ENCODE measurements around the gene NAIF1. TPM values are rescaled to one million over a fixed set of nuclear protein-coding genes. Genes with fewer than 3 reads are reported as not detected.

Gene NAIF1
- total and polyA plus RNA-seq, 4 experiments from 2014 or later = 11.3 to 15.2 (median 13.6) TPM

DNA sequence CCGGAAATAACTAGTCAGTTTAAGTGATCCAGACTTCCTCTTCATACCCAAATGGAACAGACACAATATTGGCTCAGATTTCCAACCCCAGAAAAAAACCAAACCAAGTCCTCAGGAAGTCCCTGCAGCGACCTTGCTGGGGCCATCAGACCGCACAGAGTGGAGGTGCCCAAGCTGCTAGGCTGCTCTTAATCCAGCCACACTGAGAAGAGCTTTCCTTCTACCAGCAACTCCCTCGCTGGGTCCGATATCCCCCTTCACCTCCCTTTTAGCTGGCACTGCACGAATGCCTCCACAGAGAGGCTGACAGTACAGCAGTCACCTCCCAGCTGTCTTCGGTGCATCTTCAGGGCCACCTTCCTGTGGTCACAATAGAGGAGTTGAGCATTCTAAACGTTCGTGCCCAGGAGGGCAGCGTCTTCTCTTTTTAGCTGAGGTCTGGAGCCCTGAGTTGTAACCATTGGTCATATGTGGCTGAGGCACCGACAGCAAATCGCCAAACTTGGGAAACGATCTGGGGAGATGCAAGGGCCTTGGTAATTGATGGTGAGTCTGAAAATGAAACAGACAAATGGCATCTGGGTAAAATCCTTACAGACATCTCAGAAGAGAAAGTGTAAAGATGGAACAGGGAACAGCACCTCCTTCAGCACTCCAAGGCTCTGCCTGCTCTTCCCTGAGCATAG, 5.7 kb downstream of the NAIF1 start:
- peaks cover 63% of the 10 kb centered on the region for H3K4me1 ChIP-seq (ENCODE audit: insufficient read depth, low read length)
- Mint-ChIP-seq H3K27me3 (no peaks in the 10 kb centered on the region), H3K9me3 (no peaks in the 10 kb centered on the region), H3K4me1 (peaks cover 32 to 45% (median 37%) of the 10 kb centered on the region in 4 donors), H3K27ac (peak overlapping the region; percentile 65 to 91 (median 85)), H3K4me3 (peak overlapping the region; percentile 54 to 90 (median 72)), H3K36me3 (peaks cover 0 to 5% of the 10 kb centered on the region in 2 donors)
- H3K27ac ChIP-seq (ENCODE audit: low read depth, low read length) = peak overlapping the region; percentile 39
- DNase-seq = no peak
- H3K27me3 ChIP-seq (ENCODE audit: insufficient read depth, low read length) = no peaks in the 10 kb centered on the region
- ChIA-PET POLR2A (ENCODE audit: partially characterized antibody) (interaction anchor here (1.0 to 1.8 kb wide), 5 partner anchors 10 to 124 kb away, joined by 3 to 5 read pairs (median 3); partner anchors contain the start of gene DPM2), CTCF (ENCODE audit: partially characterized antibody) (interaction anchor here (1.1 to 1.7 kb wide), 4 partner anchors 11 to 119 kb away, joined by 4 to 6 read pairs (median 4); no protein-coding TSS in a partner anchor)
- intact Hi-C loops (cut with micrococcal nuclease) = loop anchor here (10.0 kb wide), 1 partner anchor 837 kb away; no protein-coding TSS in a partner anchor
- H3K4me3 ChIP-seq (ENCODE audit: low read length in 2 of 2) = peak overlapping the region in 1 of 2 donors; percentile 40
- H3K36me3 ChIP-seq (ENCODE audit: insufficient read depth, low read length) = peaks cover 12% of the 10 kb centered on the region
- H3K9me3 ChIP-seq (ENCODE audit: control insufficient read depth in 1 of 2, low read length in 2 of 2) = no peaks in the 10 kb centered on the region

DNA sequence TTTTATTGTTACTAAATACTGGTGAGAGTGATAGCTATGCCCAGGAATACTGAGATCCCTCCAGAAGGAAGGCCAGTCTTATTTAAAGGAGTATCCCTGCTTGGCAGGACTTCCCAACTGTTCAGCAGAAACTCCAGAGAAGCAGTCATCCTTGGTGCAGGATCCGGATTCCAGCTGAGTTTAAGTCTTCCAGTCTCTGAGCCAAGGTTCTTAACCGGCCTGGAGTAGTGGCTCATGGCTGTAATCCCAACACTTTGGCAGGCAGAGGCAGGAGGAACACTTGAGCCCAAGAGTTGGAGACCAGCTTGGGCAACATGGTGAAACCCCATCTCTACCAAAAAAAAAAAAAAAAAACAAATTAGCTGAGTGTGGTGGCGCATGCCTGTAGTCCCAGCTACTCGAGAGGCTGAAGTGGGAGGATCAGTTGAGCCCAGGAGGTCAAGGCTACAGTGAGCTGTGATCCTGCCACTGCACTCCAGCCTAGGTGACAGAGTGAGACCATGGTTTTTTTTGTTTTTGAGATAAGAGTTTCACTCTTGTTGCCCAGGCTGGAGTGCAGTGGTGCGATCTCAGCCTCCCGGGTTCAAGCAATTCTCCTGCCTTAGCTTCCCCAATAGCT, 7.6 kb downstream of the NAIF1 start:
- CTCF ChIA-PET (ENCODE audit: partially characterized antibody) = interaction anchor here (1.5 to 1.7 kb wide), 2 partner anchors 24 to 117 kb away, joined by 5 to 6 read pairs; no protein-coding TSS in a partner anchor

DNA sequence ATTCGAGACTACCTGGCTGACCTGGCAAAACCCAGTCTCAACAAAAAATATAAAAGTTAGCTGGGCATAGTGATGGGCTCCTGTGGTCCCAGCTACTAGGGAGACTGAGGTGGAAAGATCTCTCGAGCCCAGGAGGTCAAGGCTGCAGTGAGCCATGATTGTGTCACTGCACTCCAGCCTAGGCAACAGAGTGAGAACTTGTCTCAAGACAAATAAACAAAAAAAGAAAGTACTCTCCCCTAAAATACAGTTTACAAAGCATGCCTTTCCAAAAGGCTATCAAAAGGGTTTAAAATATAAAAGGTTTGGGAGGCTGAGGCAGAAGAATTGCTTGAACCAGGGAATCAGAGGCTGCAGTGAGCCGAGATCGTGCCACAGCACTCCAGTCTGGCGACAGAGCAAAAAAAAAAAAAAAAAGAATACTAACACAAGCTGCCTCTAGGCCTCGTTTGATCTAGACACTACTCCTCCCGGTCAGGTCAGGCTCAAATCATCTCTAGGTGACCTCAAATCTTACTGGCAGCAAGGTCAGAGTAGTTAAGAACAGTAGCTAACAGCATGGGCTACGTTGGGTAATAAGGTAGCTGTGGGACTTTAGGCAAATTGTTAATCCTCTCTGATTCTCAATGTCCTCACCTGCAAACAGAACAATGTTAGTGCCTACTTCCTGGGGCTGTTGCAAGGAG, 9.3 kb downstream of the NAIF1 start:
- ChIA-PET CTCF (ENCODE audit: partially characterized antibody) (interaction anchor here (3.7 kb wide), 1 partner anchor 22 kb away, joined by 13 read pairs; no protein-coding TSS in a partner anchor), POLR2A (ENCODE audit: partially characterized antibody) (interaction anchor here (0.9 to 1.1 kb wide), 2 partner anchors 10 to 121 kb away, joined by 3 to 4 read pairs; partner anchors contain the start of gene NAIF1)
- peaks cover 0 to 5% of the 10 kb centered on the region in 2 donors for H3K36me3 Mint-ChIP-seq
- no peaks in the 10 kb centered on the region for H3K9me3 Mint-ChIP-seq
- no peak for DNase-seq
- H3K4me1 Mint-ChIP-seq = peaks cover 14 to 24% (median 20%) of the 10 kb centered on the region in 4 donors
- peaks cover 28% of the 10 kb centered on the region for H3K4me1 ChIP-seq (ENCODE audit: insufficient read depth, low read length)
- H3K27ac Mint-ChIP-seq = peak overlapping the region in 1 of 7 donors; percentile 60
- no peaks in the 10 kb centered on the region for H3K27me3 Mint-ChIP-seq
- peaks cover 5% of the 10 kb centered on the region for H3K36me3 ChIP-seq (ENCODE audit: insufficient read depth, low read length)
- H3K27me3 ChIP-seq (ENCODE audit: insufficient read depth, low read length) = no peaks in the 10 kb centered on the region
- H3K27ac ChIP-seq (ENCODE audit: low read depth, low read length) = no peak overlapping the region
- intact Hi-C loops (cut with micrococcal nuclease) = no loop called here
- H3K4me3 ChIP-seq (ENCODE audit: low read length in 2 of 2) = no peak overlapping the region
- no peaks in the 10 kb centered on the region for H3K9me3 ChIP-seq (ENCODE audit: control insufficient read depth in 1 of 2, low read length in 2 of 2)
- no peak overlapping the region for H3K4me3 Mint-ChIP-seq

More for the DNA sequence above, 7.6 kb downstream of the NAIF1 start:
- Mint-ChIP-seq H3K4me3 (no peak overlapping the region), H3K9me3 (no peaks in the 10 kb centered on the region), H3K4me1 (peaks cover 19 to 36% (median 28%) of the 10 kb centered on the region in 4 donors), H3K27me3 (no peaks in the 10 kb centered on the region), H3K36me3 (peaks cover 0 to 5% of the 10 kb centered on the region in 2 donors), H3K27ac (peak overlapping the region in 2 of 7 donors; percentile 15 to 37)
- Histone ChIP-seq H3K4me1 (ENCODE audit: insufficient read depth, low read length) (peaks cover 44% of the 10 kb centered on the region), H3K4me3 (ENCODE audit: low read length in 2 of 2) (no peak overlapping the region), H3K36me3 (ENCODE audit: insufficient read depth, low read length) (peaks cover 12% of the 10 kb centered on the region), H3K9me3 (ENCODE audit: control insufficient read depth in 1 of 2, low read length in 2 of 2) (no peaks in the 10 kb centered on the region), H3K27me3 (ENCODE audit: insufficient read depth, low read length) (no peaks in the 10 kb centered on the region), H3K27ac (ENCODE audit: low read depth, low read length) (no peak overlapping the region)
- DNase-seq = no peak
- intact Hi-C loops (cut with micrococcal nuclease) = no loop called here
- POLR2A ChIA-PET (ENCODE audit: partially characterized antibody) = interaction anchor here (0.6 to 0.7 kb wide), 2 partner anchors 8 to 9 kb away, joined by 3 read pairs; partner anchors contain the start of genes NAIF1 and SLC25A25

DNA sequence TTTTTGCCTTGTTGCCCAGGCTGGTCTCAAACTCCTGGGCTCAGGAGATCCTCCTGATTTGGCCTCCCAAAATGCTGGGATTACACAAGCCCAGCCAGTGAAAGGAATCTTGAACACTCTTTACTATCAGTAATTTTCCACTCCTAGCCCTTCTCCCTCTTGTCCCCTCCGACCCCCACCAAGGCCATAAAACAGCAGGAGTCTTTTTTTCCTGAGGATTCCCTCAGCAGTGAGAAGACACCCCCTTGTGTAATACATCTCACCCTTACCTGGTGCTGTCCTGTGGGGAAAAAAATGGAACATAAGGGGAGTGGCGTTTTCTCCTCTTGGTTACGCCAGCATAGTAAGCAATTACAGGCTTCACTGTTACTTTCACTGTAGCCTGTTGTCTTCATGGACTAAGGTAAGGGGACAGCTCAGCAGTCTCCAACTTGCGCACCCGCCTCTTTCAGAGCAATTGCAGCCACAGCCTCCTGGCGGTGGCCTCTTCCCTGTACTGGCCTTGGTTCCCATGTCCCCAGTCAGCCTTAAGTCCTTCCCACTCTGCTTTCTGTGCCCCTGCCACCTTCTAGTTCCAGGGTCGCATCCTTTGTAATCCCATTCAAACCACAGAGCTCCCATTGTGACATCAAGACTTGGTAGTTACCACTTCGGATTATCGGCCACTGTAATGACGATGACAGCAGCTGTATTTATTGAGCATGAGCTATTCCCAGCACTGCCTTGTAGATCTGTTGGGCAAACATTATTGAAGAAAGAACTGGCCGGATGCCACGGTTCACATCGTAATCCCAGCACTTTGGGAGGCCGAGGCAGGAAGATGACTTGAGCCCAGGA, 10.0 kb downstream of the NAIF1 start:
- Histone ChIP-seq H3K9me3 (ENCODE audit: control insufficient read depth in 1 of 2, low read length in 2 of 2) (no peaks in the 10 kb centered on the region), H3K4me1 (ENCODE audit: insufficient read depth, low read length) (peaks cover 21% of the 10 kb centered on the region), H3K27me3 (ENCODE audit: insufficient read depth, low read length) (no peaks in the 10 kb centered on the region), H3K4me3 (ENCODE audit: low read length in 2 of 2) (no peak overlapping the region), H3K36me3 (ENCODE audit: insufficient read depth, low read length) (no peaks in the 10 kb centered on the region), H3K27ac (ENCODE audit: low read depth, low read length) (no peak overlapping the region)
- H3K9me3 Mint-ChIP-seq = no peaks in the 10 kb centered on the region
- no peaks in the 10 kb centered on the region for H3K27me3 Mint-ChIP-seq
- ChIA-PET POLR2A (ENCODE audit: partially characterized antibody) (interaction anchor here (0.9 kb wide), 1 partner anchor 10 kb away, joined by 4 read pairs; the partner anchor contains the start of gene NAIF1), CTCF (ENCODE audit: partially characterized antibody) (interaction anchor here (1.7 to 3.7 kb wide), 2 partner anchors 21 to 114 kb away, joined by 4 to 13 read pairs; no protein-coding TSS in a partner anchor)
- no peak overlapping the region for H3K4me3 Mint-ChIP-seq
- no peak for DNase-seq
- peaks cover 0 to 5% of the 10 kb centered on the region in 2 donors for H3K36me3 Mint-ChIP-seq
- H3K27ac Mint-ChIP-seq = peak overlapping the region in 1 of 7 donors; percentile 60
- intact Hi-C loops (cut with micrococcal nuclease) = no loop called here
- peaks cover 10 to 16% (median 13%) of the 10 kb centered on the region in 4 donors for H3K4me1 Mint-ChIP-seq

DNA sequence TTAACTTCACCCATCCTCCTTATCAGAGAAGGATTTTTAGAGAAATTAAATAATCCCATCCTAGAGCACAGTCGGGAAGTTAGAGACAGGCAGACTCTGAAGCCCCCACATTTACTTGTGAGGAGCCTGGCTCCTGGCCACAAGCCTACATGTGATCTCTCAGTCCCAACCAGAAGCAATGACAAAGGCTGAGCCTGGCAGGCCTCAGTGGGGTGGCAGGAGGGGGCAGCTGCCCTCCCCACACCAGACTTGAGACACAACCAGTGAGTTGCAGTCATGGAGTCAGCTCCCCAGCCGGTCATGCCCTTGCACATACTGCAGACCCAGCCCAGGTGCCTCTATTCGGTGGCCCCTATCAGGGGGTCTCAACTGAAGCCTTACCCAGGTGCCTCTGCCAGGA, 11.0 kb downstream of the NAIF1 start:
- no peak overlapping the region for H3K4me3 ChIP-seq (ENCODE audit: low read length in 2 of 2)
- H3K27ac Mint-ChIP-seq = no peak overlapping the region
- H3K4me1 ChIP-seq (ENCODE audit: insufficient read depth, low read length) = peaks cover 10% of the 10 kb centered on the region
- H3K27me3 ChIP-seq (ENCODE audit: insufficient read depth, low read length) = no peaks in the 10 kb centered on the region
- H3K4me1 Mint-ChIP-seq = peaks cover 2 to 6% (median 5%) of the 10 kb centered on the region in 4 donors
- CTCF ChIA-PET (ENCODE audit: partially characterized antibody) = interaction anchor here (1.0 to 3.7 kb wide), 3 partner anchors 20 to 113 kb away, joined by 3 to 13 read pairs (median 4); no protein-coding TSS in a partner anchor
- no peak overlapping the region for H3K4me3 Mint-ChIP-seq
- H3K27me3 Mint-ChIP-seq = no peaks in the 10 kb centered on the region
- H3K9me3 ChIP-seq (ENCODE audit: control insufficient read depth in 1 of 2, low read length in 2 of 2) = no peaks in the 10 kb centered on the region
- peaks cover 0 to under 1% of the 10 kb centered on the region in 2 donors for H3K36me3 Mint-ChIP-seq
- no peaks in the 10 kb centered on the region for H3K9me3 Mint-ChIP-seq
- intact Hi-C loops (cut with micrococcal nuclease) = no loop called here
- no peak overlapping the region for H3K27ac ChIP-seq (ENCODE audit: low read depth, low read length)
- no peaks in the 10 kb centered on the region for H3K36me3 ChIP-seq (ENCODE audit: insufficient read depth, low read length)
- POLR2A ChIA-PET (ENCODE audit: partially characterized antibody) = interaction anchor here (1.4 kb wide), 1 partner anchor 11 kb away, joined by 5 read pairs; the partner anchor contains the start of genes NAIF1 and SLC25A25
- DNase-seq = no peak

DNA sequence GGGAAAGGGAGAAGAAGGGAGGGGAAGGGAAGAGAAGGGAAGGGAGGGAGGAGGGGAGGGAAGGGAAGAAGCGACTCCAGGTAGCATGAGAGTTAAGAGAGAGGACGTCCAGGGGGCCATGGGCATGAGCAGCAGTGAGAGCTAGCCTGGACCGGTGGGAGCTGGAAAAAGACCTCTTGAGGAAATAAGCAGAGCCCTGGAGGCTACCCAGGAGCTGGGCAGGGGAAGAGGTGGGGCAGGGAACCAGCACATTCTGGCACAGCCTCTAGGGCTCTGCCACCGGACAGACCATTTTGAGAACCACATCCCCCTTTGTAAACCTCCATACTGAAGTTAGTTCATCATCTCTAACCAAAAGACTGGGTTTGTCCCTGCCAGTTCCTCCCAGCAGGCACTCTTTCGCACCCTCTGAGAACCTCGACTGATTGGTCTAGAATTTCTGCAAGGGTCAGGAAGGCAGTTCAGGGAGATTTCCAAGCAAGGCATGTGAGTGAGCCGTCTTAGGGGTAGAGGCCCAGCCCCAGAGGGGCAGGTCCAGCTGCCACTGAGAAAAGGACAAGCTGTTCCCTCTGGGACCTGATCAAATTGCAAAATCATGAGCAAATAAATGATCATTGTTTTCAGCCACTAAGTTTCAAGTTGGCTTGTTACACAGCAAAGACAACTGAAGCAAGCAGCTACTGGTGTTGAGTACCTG, 11.6 kb downstream of the NAIF1 start:
- no peak overlapping the region for H3K4me3 ChIP-seq (ENCODE audit: low read length in 2 of 2)
- Mint-ChIP-seq H3K4me3 (no peak overlapping the region), H3K36me3 (no peaks in the 10 kb centered on the region), H3K9me3 (no peaks in the 10 kb centered on the region), H3K4me1 (peaks cover 0 to 2% (median 0%) of the 10 kb centered on the region in 4 donors), H3K27ac (no peak overlapping the region), H3K27me3 (no peaks in the 10 kb centered on the region)
- CTCF ChIA-PET (ENCODE audit: partially characterized antibody) = interaction anchor here (1.0 to 3.7 kb wide), 3 partner anchors 20 to 112 kb away, joined by 3 to 13 read pairs (median 4); no protein-coding TSS in a partner anchor
- DNase-seq = no peak
- no peaks in the 10 kb centered on the region for H3K27me3 ChIP-seq (ENCODE audit: insufficient read depth, low read length)
- intact Hi-C loops (cut with micrococcal nuclease) = no loop called here
- H3K27ac ChIP-seq (ENCODE audit: low read depth, low read length) = no peak overlapping the region
- no peaks in the 10 kb centered on the region for H3K9me3 ChIP-seq (ENCODE audit: control insufficient read depth in 1 of 2, low read length in 2 of 2)
- peaks cover 4% of the 10 kb centered on the region for H3K4me1 ChIP-seq (ENCODE audit: insufficient read depth, low read length)
- POLR2A ChIA-PET (ENCODE audit: partially characterized antibody) = interaction anchor here (1.4 kb wide), 1 partner anchor 12 kb away, joined by 5 read pairs; the partner anchor contains the start of genes NAIF1 and SLC25A25
- no peaks in the 10 kb centered on the region for H3K36me3 ChIP-seq (ENCODE audit: insufficient read depth, low read length)

All from CD4-positive, alpha-beta memory T cell (primary cell).